ENCODE data around the gene LRRC58. TPM values are rescaled to one million over a fixed set of nuclear protein-coding genes. Genes with fewer than 3 reads are reported as not detected.

Gene LRRC58
- total and polyA plus RNA-seq, 4 donors: 4.6 to 18.0 (median 10.4) TPM

DNA sequence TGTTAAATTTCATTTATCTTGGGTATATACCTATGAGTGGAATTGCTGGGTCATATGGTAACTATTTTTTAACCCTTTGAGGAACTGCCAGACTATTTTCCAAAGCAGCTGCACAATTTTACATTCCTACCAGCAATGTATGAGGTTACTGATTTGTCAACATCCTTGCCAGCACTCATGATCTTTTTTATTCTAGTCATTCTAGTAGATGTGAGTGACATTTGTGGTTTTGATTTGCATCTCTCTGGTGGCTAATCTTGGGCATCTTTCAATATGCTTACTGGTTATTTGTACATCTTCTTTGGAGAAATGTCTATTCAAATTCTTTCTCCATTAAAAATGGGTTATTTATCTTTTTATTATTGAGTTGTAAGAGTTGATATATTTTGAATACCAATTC lies 21.3 kb upstream of the LRRC58 start:
- no peaks in the 10 kb centered on the region for H3K4me1 ChIP-seq (ENCODE audit: control insufficient read depth in 4 of 4, insufficient read depth in 4 of 4, low read length in 3 of 4)
- no peak for DNase-seq (ENCODE audit: low spot score)
- H3K36me3 ChIP-seq (ENCODE audit: control insufficient read depth in 4 of 4, insufficient read depth in 3 of 4, low read depth in 1 of 4, low read length in 3 of 4): no peaks in the 10 kb centered on the region
- H3K4me3 ChIP-seq (ENCODE audit: low read depth in 1 of 3, low read length in 3 of 3): no peak overlapping the region
- no peak overlapping the region for H3K27ac ChIP-seq (ENCODE audit: low read depth in 1 of 2, low read length in 2 of 2)
- no peaks in the 10 kb centered on the region for H3K27me3 ChIP-seq (ENCODE audit: control insufficient read depth in 4 of 4, insufficient read depth in 4 of 4, low read length in 3 of 4)
- H3K9me3 ChIP-seq (ENCODE audit: control insufficient read depth in 4 of 4, low read length in 3 of 4): no peaks in the 10 kb centered on the region
- H3K9ac ChIP-seq (ENCODE audit: low read depth in 1 of 2, low read length in 2 of 2): no peak overlapping the region
- no peak for TF ChIP-seq RXRA (IDR thresholded peaks at IDR 0.05)
- TF ChIP-seq YY1 (IDR thresholded peaks at IDR 0.05): no peak
- no peak for TF ChIP-seq HNF4G (IDR thresholded peaks at IDR 0.05)
- TF ChIP-seq TAF1 (conservative IDR thresholded peaks at IDR 0.05): no peak
- no peak for TF ChIP-seq SP1 (IDR thresholded peaks at IDR 0.05)
- TF ChIP-seq NR2F2 (IDR thresholded peaks at IDR 0.05): no peak
- TF ChIP-seq, protein P1, sequence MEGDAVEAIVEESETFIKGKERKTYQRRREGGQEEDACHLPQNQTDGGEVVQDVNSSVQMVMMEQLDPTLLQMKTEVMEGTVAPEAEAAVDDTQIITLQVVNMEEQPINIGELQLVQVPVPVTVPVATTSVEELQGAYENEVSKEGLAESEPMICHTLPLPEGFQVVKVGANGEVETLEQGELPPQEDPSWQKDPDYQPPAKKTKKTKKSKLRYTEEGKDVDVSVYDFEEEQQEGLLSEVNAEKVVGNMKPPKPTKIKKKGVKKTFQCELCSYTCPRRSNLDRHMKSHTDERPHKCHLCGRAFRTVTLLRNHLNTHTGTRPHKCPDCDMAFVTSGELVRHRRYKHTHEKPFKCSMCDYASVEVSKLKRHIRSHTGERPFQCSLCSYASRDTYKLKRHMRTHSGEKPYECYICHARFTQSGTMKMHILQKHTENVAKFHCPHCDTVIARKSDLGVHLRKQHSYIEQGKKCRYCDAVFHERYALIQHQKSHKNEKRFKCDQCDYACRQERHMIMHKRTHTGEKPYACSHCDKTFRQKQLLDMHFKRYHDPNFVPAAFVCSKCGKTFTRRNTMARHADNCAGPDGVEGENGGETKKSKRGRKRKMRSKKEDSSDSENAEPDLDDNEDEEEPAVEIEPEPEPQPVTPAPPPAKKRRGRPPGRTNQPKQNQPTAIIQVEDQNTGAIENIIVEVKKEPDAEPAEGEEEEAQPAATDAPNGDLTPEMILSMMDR (IDR thresholded peaks at IDR 0.05; ENCODE audit: low read depth, low read length, missing input control): no peak
- no peak for TF ChIP-seq GABPA (IDR thresholded peaks at IDR 0.05 in 1 of 2, conservative IDR thresholded peaks at IDR 0.05 in 1 of 2)
- no peak for TF ChIP-seq HNF4A (conservative IDR thresholded peaks at IDR 0.05)
- TF ChIP-seq, protein P2, sequence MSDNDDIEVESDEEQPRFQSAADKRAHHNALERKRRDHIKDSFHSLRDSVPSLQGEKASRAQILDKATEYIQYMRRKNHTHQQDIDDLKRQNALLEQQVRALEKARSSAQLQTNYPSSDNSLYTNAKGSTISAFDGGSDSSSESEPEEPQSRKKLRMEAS (IDR thresholded peaks at IDR 0.05): no peak

DNA sequence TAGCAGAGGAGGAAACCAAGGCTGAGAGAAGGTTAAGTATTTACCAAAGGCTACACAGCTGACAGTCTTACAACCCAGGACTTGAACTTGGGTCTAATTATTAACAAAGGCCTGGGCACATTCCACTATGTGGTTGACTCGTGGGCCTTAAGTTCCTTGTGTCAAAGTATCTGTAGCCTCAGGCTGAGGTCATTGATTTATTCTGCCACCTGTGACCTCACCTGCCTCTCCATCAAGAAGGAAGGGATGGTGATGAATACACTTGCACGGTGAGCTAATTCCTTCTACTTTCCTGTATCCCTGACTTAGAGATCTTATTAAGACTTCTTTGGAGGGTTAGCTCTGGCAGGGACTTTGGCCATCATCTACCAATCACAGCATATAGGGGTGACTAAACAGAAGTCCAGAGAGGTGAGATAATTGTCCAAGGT lies 19.9 kb upstream of the LRRC58 start:
- no peak for DNase-seq (ENCODE audit: low spot score)
- Histone ChIP-seq H3K27ac (ENCODE audit: low read depth in 1 of 2, low read length in 2 of 2) (no peak overlapping the region), H3K27me3 (ENCODE audit: control insufficient read depth in 4 of 4, insufficient read depth in 4 of 4, low read length in 3 of 4) (no peaks in the 10 kb centered on the region), H3K9me3 (ENCODE audit: control insufficient read depth in 4 of 4, low read length in 3 of 4) (no peaks in the 10 kb centered on the region), H3K36me3 (ENCODE audit: control insufficient read depth in 4 of 4, insufficient read depth in 3 of 4, low read depth in 1 of 4, low read length in 3 of 4) (no peaks in the 10 kb centered on the region), H3K4me1 (ENCODE audit: control insufficient read depth in 4 of 4, insufficient read depth in 4 of 4, low read length in 3 of 4) (no peaks in the 10 kb centered on the region), H3K9ac (ENCODE audit: low read depth in 1 of 2, low read length in 2 of 2) (no peak overlapping the region), H3K4me3 (ENCODE audit: low read depth in 1 of 3, low read length in 3 of 3) (no peak overlapping the region)
- 31% methylated on average over 2 of the region's 2 CpGs for WGBS
- TF ChIP-seq HNF4G (IDR thresholded peaks at IDR 0.05) (no peak), RXRA (IDR thresholded peaks at IDR 0.05) (no peak), FOXA2 (IDR thresholded peaks at IDR 0.05) (no peak), EGR1 (IDR thresholded peaks at IDR 0.05; ENCODE audit: low read depth in 2 of 2) (no peak), FOXA1 (IDR thresholded peaks at IDR 0.05) (no peak), SP1 (IDR thresholded peaks at IDR 0.05) (no peak), YY1 (IDR thresholded peaks at IDR 0.05) (no peak), GABPA (IDR thresholded peaks at IDR 0.05 in 1 of 2, conservative IDR thresholded peaks at IDR 0.05 in 1 of 2) (no peak)
- TF ChIP-seq, protein P3, sequence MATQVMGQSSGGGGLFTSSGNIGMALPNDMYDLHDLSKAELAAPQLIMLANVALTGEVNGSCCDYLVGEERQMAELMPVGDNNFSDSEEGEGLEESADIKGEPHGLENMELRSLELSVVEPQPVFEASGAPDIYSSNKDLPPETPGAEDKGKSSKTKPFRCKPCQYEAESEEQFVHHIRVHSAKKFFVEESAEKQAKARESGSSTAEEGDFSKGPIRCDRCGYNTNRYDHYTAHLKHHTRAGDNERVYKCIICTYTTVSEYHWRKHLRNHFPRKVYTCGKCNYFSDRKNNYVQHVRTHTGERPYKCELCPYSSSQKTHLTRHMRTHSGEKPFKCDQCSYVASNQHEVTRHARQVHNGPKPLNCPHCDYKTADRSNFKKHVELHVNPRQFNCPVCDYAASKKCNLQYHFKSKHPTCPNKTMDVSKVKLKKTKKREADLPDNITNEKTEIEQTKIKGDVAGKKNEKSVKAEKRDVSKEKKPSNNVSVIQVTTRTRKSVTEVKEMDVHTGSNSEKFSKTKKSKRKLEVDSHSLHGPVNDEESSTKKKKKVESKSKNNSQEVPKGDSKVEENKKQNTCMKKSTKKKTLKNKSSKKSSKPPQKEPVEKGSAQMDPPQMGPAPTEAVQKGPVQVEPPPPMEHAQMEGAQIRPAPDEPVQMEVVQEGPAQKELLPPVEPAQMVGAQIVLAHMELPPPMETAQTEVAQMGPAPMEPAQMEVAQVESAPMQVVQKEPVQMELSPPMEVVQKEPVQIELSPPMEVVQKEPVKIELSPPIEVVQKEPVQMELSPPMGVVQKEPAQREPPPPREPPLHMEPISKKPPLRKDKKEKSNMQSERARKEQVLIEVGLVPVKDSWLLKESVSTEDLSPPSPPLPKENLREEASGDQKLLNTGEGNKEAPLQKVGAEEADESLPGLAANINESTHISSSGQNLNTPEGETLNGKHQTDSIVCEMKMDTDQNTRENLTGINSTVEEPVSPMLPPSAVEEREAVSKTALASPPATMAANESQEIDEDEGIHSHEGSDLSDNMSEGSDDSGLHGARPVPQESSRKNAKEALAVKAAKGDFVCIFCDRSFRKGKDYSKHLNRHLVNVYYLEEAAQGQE (IDR thresholded peaks at IDR 0.05): no peak
